ENCODE results near the gene CDKN2B-AS1. TPM values are rescaled to one million over a fixed set of nuclear protein-coding genes. Genes with fewer than 3 reads are reported as not detected.

The CDKN2B-AS1 gene
- total and polyA plus RNA-seq, 2 of the 13 experiments (the other 11 are each of a cell fraction or from before 2014, with no cell fraction given) = 0.64 to 2.3 TPM

DNA sequence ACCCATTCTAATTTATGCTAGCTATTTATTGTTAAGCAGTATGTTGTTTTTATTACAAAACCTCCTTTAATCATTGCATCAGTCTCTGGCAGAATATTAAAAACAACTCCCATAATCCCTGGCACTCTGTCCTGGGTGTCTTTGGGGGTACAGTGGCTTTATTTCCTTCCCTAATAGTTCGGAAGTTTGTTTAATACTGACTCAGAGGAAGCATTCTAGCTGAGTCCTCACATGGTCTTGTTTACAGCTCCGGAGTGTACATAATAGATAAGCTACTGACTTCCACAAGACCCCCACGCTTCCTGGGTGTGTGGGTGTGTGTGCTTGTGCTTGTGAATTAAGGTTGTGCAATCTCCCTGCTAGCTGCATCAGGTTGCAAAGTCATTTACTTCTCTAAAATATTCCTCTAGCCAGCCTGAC is 164.3 kb downstream of the CDKN2B-AS1 start (continued):
- TF ChIP-seq AHDC1 (CRISPR knock-in tag; IDR thresholded peaks at IDR 0.05; ENCODE audit: borderline replicate concordance) = peak; percentile 91
- TF ChIP-seq SCMH1 (CRISPR knock-in tag; IDR thresholded peaks at IDR 0.05; ENCODE audit: borderline replicate concordance) = no peak
- no peak for TF ChIP-seq RAD21 (CRISPR knock-in tag; IDR thresholded peaks at IDR 0.05)
- TF ChIP-seq ZNF354B (CRISPR knock-in tag; IDR thresholded peaks at IDR 0.05) = no peak
- TF ChIP-seq ZNF737 (CRISPR knock-in tag; IDR thresholded peaks at IDR 0.05; ENCODE audit: borderline replicate concordance) = no peak
- TF ChIP-seq ZNF362 (CRISPR knock-in tag; IDR thresholded peaks at IDR 0.05; ENCODE audit: borderline replicate concordance) = no peak
- no peak for TF ChIP-seq ZNF724P (CRISPR knock-in tag; IDR thresholded peaks at IDR 0.05; ENCODE audit: borderline replicate concordance)
- no peak for TF ChIP-seq ZNF33B (CRISPR knock-in tag; IDR thresholded peaks at IDR 0.05)
- TF ChIP-seq PRPF4 (IDR thresholded peaks at IDR 0.05; ENCODE audit: low read depth, low read length, poor library complexity, severe bottlenecking) = no peak
- TF ChIP-seq SUZ12 (IDR thresholded peaks at IDR 0.05; ENCODE audit: low read depth, low read length) = no peak
- no peak for TF ChIP-seq NR2F1 (CRISPR knock-in tag; IDR thresholded peaks at IDR 0.05)
- TF ChIP-seq ZNF670 (CRISPR knock-in tag; IDR thresholded peaks at IDR 0.05; ENCODE audit: borderline replicate concordance) = no peak
- TF ChIP-seq BORCS8-MEF2B (CRISPR knock-in tag; IDR thresholded peaks at IDR 0.05) = no peak
- TF ChIP-seq CEBPB (IDR thresholded peaks at IDR 0.05; ENCODE audit: borderline replicate concordance, low read depth, low read length) = peak; percentile 89
- TF ChIP-seq ZNF136 (CRISPR knock-in tag; IDR thresholded peaks at IDR 0.05; ENCODE audit: low read depth) = no peak
- TF ChIP-seq SP140L (CRISPR knock-in tag; IDR thresholded peaks at IDR 0.05; ENCODE audit: borderline replicate concordance) = no peak
- no peak for TF ChIP-seq TAF1 (CRISPR knock-in tag; IDR thresholded peaks at IDR 0.05)
- no peak for TF ChIP-seq USF2 (IDR thresholded peaks at IDR 0.05; ENCODE audit: low read depth, low read length)
- no peak for TF ChIP-seq USF2 (CRISPR knock-in tag; IDR thresholded peaks at IDR 0.05; ENCODE audit: borderline replicate concordance)
- 0 out of 2 replicates have a peak, but pooled peaks have one; percentile 50 for TF ChIP-seq MXD4 (CRISPR knock-in tag; IDR thresholded peaks at IDR 0.05)
- peak; percentile 38; the same call in 1 of the 2 replicates for TF ChIP-seq ZNF335 (CRISPR knock-in tag; IDR thresholded peaks at IDR 0.05)
- TF ChIP-seq NONO (IDR thresholded peaks at IDR 0.05) = no peak
- TF ChIP-seq NONO (CRISPR knock-in tag; conservative IDR thresholded peaks at IDR 0.05) = no peak

Data from HepG2 (cell line).